Cardiac muscle cell (in vitro differentiated cells and primary cell): Measurements from ENCODE around the gene RFTN1. TPM values are rescaled to one million over a fixed set of nuclear protein-coding genes. Genes with fewer than 3 reads are reported as not detected.

Experiments
- DNase-seq, 2 donors: peaks; one replicate each; pipeline versions ENCODE4 v3.0.0 to v3.0.0-alpha.2; 2010 to 2017; ENCODE audit warnings: low read depth in 1 of 2, low spot score in 1 of 2
- H3K27ac ChIP-seq: fragments of 200-600 bp; sonication (generic); 2 replicates; pipeline ENCODE4 v1.5.1; 2016
- H3K27me3 ChIP-seq: fragments of 200-600 bp; sonication (generic); 2 replicates; pipeline ENCODE4 v1.6.0; 2016; ENCODE audit warnings: control low read depth
- H3K36me3 ChIP-seq: fragments of 200-600 bp; sonication (generic); 2 replicates; pipeline ENCODE4 v1.5.1; 2016; ENCODE audit warnings: control low read depth
- H3K4me1 ChIP-seq: fragments of 200-600 bp; sonication (generic); 2 replicates; pipeline ENCODE4 v1.8.1; 2017; ENCODE audit warnings: low read depth, mild to moderate bottlenecking, mixed run types
- H3K4me3 ChIP-seq: fragments of 200-600 bp; sonication (generic); 2 replicates; pipeline ENCODE4 v1.5.1; 2016; ENCODE audit warnings: mild to moderate bottlenecking
- H3K9me3 ChIP-seq: fragments of 200-600 bp; sonication (generic); 2 replicates; pipeline ENCODE4 v1.5.1; 2017; ENCODE audit warnings: low read depth, mild to moderate bottlenecking, control low read depth
- polyA plus RNA-seq: library from polyadenylated mRNA; unstranded; fragments of >200 nt; fragmentation: Nextera tagmentation; extraction: Ambion mirVana; gene quantifications from 2 replicates; pipeline ENCODE4 v1.2.1, GENCODE V29; 2016
- total RNA-seq: library from RNA; depleted of rRNA; stranded (reverse); fragments of >200 nt; gene quantifications from 2 replicates; pipeline ENCODE4 v1.2.3, GENCODE V29; 2016
- TF ChIP-seq, protein P1 (sequence below): IDR thresholded peaks from 2 replicates; pipeline ENCODE4 v1.5.1; 2012; ENCODE audit warnings: low read depth, mild to moderate bottlenecking, low read length

The RFTN1 gene
- total and polyA plus RNA-seq, 2 experiments from 2014 or later: 30.6 to 42.4 TPM

DNA sequence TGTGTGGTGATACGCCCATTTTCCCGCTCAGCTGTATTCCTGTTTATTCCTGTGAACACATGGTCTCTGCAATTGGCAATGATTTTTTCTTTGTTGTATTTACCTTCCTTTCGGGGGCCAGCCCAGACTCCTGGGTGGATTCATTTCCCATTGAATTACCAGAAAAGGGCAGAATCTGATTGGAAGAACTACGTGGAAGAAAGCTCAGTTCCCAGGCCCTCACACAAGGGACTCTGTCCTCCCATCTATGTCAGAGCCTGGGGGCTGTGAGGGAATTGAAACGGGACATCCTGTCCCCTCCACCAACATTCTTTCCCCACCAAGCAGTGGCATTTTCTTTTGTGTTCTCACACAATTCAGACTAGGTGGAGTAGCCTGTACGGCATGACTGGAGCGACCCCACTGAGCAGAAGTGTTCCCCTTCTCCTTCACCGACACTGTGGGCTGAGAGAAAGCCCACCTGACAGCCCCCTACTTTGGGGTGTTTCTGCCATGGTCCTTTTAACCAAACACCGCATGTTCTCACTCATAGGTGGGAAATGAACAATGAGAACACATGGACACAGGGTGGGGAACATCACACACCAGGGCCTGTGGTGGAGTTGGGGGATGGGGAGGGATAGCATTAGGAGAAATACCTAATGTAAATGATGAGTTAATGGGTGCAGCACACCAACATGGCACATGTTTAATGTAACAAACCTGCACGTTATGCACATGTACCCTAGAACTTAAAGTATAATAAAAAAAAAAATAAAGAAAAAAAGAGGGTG lies 32.1 kb upstream of the RFTN1 start:
- Histone ChIP-seq H3K36me3 (no peaks in the 10 kb centered on the region), H3K4me3 (no peak overlapping the region), H3K4me1 (peaks cover 5% of the 10 kb centered on the region), H3K27ac (no peak overlapping the region), H3K9me3 (no peaks in the 10 kb centered on the region), H3K27me3 (no peaks in the 10 kb centered on the region)
- TF ChIP-seq, protein P1, sequence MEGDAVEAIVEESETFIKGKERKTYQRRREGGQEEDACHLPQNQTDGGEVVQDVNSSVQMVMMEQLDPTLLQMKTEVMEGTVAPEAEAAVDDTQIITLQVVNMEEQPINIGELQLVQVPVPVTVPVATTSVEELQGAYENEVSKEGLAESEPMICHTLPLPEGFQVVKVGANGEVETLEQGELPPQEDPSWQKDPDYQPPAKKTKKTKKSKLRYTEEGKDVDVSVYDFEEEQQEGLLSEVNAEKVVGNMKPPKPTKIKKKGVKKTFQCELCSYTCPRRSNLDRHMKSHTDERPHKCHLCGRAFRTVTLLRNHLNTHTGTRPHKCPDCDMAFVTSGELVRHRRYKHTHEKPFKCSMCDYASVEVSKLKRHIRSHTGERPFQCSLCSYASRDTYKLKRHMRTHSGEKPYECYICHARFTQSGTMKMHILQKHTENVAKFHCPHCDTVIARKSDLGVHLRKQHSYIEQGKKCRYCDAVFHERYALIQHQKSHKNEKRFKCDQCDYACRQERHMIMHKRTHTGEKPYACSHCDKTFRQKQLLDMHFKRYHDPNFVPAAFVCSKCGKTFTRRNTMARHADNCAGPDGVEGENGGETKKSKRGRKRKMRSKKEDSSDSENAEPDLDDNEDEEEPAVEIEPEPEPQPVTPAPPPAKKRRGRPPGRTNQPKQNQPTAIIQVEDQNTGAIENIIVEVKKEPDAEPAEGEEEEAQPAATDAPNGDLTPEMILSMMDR: no peak
- no peak for DNase-seq

DNA sequence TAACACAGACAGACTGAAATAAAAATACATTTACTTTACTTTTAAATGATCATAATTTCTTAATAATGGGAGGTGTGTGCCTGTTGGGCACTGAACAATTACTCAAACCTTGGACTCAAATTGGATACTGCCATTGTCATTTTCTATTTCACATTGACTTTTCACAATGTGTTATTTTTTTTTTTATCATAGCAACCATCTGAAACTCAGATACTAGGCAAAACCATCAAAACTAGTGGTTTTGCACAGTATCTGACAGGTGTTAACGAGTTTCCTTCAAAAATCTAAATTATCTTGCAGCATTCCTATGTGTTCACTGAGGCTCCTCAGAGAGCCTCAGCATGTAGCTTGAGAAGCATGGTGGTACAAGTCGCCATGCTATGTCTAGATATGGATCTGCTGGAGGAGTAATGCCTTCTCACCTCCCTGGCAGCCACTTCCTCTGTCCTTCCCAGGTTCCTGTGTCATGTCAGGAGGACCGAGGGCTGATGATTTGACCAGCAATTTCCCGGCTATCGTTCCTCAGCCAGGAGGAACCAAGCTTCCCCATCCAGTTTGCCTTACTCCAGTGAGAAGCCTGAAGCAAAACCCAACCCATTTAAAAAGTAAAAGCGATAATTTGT lies 29.9 kb upstream of the RFTN1 start:
- no peaks in the 10 kb centered on the region for H3K9me3 ChIP-seq
- TF ChIP-seq, protein P1: no peak
- no peak overlapping the region for H3K27ac ChIP-seq
- no peaks in the 10 kb centered on the region for H3K36me3 ChIP-seq
- no peak overlapping the region for H3K4me3 ChIP-seq
- no peak for DNase-seq
- no peaks in the 10 kb centered on the region for H3K27me3 ChIP-seq
- H3K4me1 ChIP-seq: no peaks in the 10 kb centered on the region

DNA sequence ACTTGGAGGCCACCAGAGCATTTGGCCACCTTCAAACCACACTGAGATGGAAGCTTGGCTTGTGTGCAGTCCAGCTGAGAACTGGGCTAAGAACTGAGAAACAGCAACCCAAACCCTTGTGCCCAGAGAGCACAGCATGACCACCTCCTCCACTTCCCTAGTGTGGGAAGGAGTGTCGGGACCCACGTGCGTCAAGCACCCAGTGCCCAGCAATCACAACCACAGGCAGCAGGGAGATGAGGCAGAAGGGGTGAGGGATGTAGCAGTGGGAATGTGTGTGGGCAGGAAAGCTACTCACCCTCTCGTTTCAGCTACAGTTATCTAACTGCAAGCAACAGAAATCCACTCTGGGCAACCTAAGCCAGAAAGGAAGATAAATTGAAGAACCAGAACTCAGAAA lies 25.0 kb upstream of the RFTN1 start:
- no peak for DNase-seq
- Histone ChIP-seq H3K27ac (no peak overlapping the region), H3K4me3 (no peak overlapping the region), H3K9me3 (no peaks in the 10 kb centered on the region), H3K4me1 (peaks cover 4% of the 10 kb centered on the region), H3K27me3 (no peaks in the 10 kb centered on the region), H3K36me3 (no peaks in the 10 kb centered on the region)
- TF ChIP-seq, protein P1: no peak

DNA sequence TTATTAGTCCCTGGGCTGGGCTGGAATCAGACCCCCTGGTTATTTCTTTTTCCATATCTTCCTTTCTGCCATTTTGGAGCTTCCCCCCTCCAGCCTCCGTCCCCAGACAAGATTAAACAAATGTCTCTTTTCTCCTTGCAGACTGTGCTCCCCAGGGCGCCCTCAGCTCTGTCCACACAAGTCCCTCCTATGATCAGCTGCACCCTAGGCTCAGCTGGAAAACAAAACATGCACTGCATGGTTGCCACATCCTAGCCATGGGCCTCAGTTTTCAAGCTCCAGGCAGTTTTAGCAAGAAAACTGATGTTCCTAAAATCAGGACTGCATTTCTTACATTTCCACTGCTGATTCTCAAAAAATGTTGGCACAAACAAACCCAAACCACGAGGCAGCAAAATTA lies 23.5 kb upstream of the RFTN1 start:
- Histone ChIP-seq H3K27me3 (no peaks in the 10 kb centered on the region), H3K4me1 (peaks cover 10% of the 10 kb centered on the region), H3K36me3 (no peaks in the 10 kb centered on the region), H3K9me3 (no peaks in the 10 kb centered on the region), H3K27ac (no peak overlapping the region), H3K4me3 (no peak overlapping the region)
- DNase-seq: no peak
- TF ChIP-seq, protein P1: no peak

DNA sequence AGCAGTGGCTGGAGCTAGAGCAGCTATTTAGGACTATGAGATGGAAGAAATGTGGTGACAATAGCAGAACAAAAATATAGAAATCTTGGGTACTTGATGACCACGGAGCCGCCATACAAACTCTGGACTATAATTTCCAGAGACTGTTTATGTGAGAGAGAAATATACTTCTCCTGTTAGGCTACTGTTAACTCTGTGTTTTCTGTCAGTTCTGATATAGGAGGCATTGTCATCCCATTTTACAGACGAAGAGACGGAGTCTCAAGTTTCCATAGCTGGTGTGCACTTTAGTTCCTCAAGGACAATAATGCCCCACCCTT lies 22.8 kb upstream of the RFTN1 start:
- DNase-seq: no peak
- Histone ChIP-seq H3K9me3 (no peaks in the 10 kb centered on the region), H3K27ac (no peak overlapping the region), H3K4me3 (no peak overlapping the region), H3K27me3 (no peaks in the 10 kb centered on the region), H3K36me3 (no peaks in the 10 kb centered on the region), H3K4me1 (peaks cover 15% of the 10 kb centered on the region)
- TF ChIP-seq, protein P1: no peak
